ENCODE results near the gene TIGD3. TPM values are rescaled to one million over a fixed set of nuclear protein-coding genes. Genes with fewer than 3 reads are reported as not detected.

Gene TIGD3
- total and polyA plus RNA-seq, 11 donors: 0.19 to 0.91 (median 0.42) TPM; not detected in 2

DNA sequence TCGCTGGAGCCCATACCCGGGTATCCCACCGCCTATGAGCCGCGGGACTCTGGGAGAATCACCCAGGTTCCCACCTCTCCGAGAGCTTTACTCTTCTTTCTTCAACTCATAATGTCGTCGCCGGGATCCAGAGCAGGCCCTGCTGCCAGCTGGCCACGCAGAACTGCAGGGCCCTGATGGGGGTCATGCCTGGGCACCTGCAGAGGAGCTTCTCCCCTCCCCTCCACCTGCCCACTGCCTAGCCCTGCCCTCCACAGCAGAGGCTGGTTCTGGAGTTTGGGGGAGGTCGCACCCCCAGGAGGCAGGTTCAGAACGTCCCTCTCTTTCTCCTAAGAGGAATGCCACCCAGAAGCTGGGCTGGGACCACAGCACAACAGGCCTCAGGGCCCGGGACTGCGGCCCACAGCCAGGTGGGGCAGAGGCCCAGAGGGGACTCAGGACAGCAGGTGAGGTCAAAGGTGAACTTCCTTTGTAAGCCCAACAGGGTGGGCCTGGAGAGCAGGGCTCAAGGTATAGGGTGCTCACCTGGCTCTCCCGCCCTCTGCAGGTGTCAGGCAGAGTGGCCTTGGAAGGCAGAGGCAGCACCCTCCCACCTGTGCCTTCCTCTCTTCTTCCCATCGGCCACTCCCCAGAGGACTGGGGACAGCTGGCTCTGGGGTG, 26.0 kb downstream of the TIGD3 start:
- Histone ChIP-seq H3K27ac (peak overlapping the region in 10 of 12 donors; percentile 3 to 99 (median 95)), H3K4me3 (no peak overlapping the region), H3K27me3 (no peaks in the 10 kb centered on the region), H3K9me3 (no peaks in the 10 kb centered on the region), H3K36me3 (no peaks in the 10 kb centered on the region), H3K4me1 (peaks cover 12 to 61% (median 38%) of the 10 kb centered on the region in 12 donors)
- intact Hi-C loops (cut with DNase I): loop anchor here in 6 of 10 donors (5.0 kb wide), 4 partner anchors 37 to 132 kb away; no protein-coding TSS in a partner anchor
- ATAC-seq (no peak), DNase-seq (peak in 1 of 5 donors; percentile 25)
- WGBS, 4 donors: 89 to 94% (median 92%) methylated on average over 15 to 16 of the region's 16 CpGs
- TF ChIP-seq, protein P1, sequence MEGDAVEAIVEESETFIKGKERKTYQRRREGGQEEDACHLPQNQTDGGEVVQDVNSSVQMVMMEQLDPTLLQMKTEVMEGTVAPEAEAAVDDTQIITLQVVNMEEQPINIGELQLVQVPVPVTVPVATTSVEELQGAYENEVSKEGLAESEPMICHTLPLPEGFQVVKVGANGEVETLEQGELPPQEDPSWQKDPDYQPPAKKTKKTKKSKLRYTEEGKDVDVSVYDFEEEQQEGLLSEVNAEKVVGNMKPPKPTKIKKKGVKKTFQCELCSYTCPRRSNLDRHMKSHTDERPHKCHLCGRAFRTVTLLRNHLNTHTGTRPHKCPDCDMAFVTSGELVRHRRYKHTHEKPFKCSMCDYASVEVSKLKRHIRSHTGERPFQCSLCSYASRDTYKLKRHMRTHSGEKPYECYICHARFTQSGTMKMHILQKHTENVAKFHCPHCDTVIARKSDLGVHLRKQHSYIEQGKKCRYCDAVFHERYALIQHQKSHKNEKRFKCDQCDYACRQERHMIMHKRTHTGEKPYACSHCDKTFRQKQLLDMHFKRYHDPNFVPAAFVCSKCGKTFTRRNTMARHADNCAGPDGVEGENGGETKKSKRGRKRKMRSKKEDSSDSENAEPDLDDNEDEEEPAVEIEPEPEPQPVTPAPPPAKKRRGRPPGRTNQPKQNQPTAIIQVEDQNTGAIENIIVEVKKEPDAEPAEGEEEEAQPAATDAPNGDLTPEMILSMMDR (IDR thresholded peaks at IDR 0.05): no peak
- TF ChIP-seq POLR2A (IDR thresholded peaks at IDR 0.05): no peak

DNA sequence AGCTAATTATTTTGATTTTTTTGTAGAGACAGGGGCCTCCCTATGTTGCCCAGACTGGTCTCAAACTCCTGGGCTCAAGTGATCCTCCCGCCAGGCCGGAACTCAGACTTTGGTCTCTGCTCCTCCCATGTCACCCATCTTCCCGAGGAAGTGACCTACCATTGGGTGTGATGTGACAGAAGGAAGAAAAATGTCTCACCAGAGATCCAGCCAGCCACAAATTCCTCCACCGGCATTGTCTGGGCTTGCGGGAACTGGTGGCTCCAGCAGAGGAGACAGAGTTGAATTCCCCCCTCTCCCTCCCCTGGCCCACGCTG, 27.1 kb downstream of the TIGD3 start:
- ATAC-seq: peak; percentile 1 to 38 (median 9)
- Histone ChIP-seq H3K27me3 (no peaks in the 10 kb centered on the region), H3K4me1 (peaks cover 12 to 69% (median 42%) of the 10 kb centered on the region in 12 donors), H3K4me3 (peak overlapping the region; percentile 3 to 59 (median 50)), H3K9me3 (no peaks in the 10 kb centered on the region), H3K36me3 (no peaks in the 10 kb centered on the region), H3K27ac (peak overlapping the region; percentile 90 to 99 (median 96))
- 0 to 9% (median 2%) methylated on average over 4 to 6 of the region's 6 CpGs for WGBS, 4 donors
- intact Hi-C loops (cut with DNase I): loop anchor here in 7 of 10 donors (1.0 to 5.0 kb wide), 8 partner anchors 35 to 131 kb away; no protein-coding TSS in a partner anchor
- DNase-seq: peak in 3 of 5 donors; percentile 62 to 80 (median 68)
- TF ChIP-seq, protein P1 (IDR thresholded peaks at IDR 0.05): no peak
- TF ChIP-seq POLR2A (IDR thresholded peaks at IDR 0.05): peak in 1 of 2 donors; percentile 10

DNA sequence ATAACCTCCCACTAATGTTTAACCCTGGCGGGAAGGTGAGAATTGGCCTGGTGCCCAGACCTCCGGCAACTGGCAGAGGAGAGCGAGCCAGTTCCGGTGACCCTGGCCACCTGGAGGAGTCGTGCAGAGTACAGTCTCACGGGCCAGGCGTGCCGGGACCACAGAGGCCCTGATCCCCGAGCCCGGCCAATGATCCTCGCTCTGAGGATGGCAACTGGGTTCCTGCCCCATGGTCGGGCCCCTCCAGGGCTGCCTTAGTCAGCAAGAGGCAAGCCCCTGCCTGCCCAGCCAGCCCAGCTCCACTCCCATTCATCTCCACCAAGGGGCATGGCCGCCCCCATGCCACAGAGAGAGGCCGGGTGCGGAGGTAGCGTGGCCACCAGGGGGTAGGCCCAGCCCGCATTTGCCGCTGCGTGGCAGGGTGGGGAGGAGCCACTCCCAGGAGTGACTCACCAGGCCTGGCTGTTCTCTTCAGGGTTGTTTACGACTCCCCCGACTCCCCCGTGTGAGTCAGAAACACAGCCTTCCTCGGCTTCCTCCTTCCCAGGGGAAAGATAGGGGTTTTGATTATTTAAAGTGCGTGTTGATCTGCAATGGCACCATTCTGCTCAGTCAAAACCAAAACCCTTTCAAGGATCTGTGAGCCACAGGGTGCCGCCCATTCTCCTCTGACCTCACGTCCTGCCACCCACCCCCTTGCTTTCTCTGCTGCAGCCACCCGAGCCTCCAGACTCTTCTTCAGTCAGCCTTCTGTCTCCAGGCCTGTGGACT, 27.7 kb downstream of the TIGD3 start, which contains the start of gene SLC25A45:
Gene SLC25A45 (minus strand): TSS at position 614 of the 771 bp plus-strand sequence. CDS start 695 bp downstream, outside the sequence.
- Histone ChIP-seq H3K27me3 (no peaks in the 10 kb centered on the region), H3K9me3 (no peaks in the 10 kb centered on the region), H3K4me1 (peaks cover 12 to 71% (median 41%) of the 10 kb centered on the region in 12 donors), H3K4me3 (peak within 1 kb of the TSS; percentile 6 to 59 (median 50)), H3K27ac (peak within 1 kb of the TSS; percentile 90 to 99 (median 96)), H3K36me3 (no peaks in the 10 kb centered on the region)
- DNase-seq: peak; percentile 92 to 96 (median 95)
- WGBS, 4 donors: 0 to 1% (median 0%) methylated on average over 14 to 27 of the region's 27 CpGs
- TF ChIP-seq, protein P1 (IDR thresholded peaks at IDR 0.05): peak; percentile 80 to 97 (median 85)
- TF ChIP-seq POLR2A (IDR thresholded peaks at IDR 0.05): peak in 1 of 2 donors; percentile 80
- intact Hi-C loops (cut with DNase I): loop anchor here in 7 of 10 donors (1.0 to 5.0 kb wide), 8 partner anchors 35 to 130 kb away; no protein-coding TSS in a partner anchor
- peak; percentile 90 to 95 (median 92) for ATAC-seq
